Ureter (tissue), 1 donor: ENCODE results near the gene KCNAB1. TPM values are rescaled to one million over a fixed set of nuclear protein-coding genes. Genes with fewer than 3 reads are reported as not detected.
"Not testable (repeated sequence)": the region's sequence is repeated elsewhere in the genome, so short reads cannot be mapped to it uniquely, and the experiment has no call there.

ENCODE experiments used
- DNase-seq: peaks from one replicate; pipeline ENCODE4 v3.0.0-alpha.2; 2020; ENCODE audit warnings: low spot score
- total RNA-seq: library from RNA; stranded (reverse); gene quantifications from one replicate; pipeline ENCODE4 v1.2.4, GENCODE V29; 2023
- donor health status: DM: yes; HTN: yes; CAD: no.

KCNAB1 gene
- total RNA-seq, 1 donor from 2014 or later, result 9.1 TPM

- DNase-seq, result not testable (repeated sequence)
Measured at GRCh38 chr3:156137397-156137796, 17.0 kb downstream of the KCNAB1 start.

GRCh38 chr3:156140001-156140595 lies 19.7 kb downstream of the KCNAB1 start:
- no peak for DNase-seq

- DNase-seq, result no peak
Measured at GRCh38 chr3:156142702-156143101, 22.3 kb downstream of the KCNAB1 start.

GRCh38 chr3:156143136-156143535 lies 22.8 kb downstream of the KCNAB1 start:
- DNase-seq, result no peak

GRCh38 chr3:156144060-156144459 lies 23.7 kb downstream of the KCNAB1 start:
- DNase-seq, result no peak

DNA sequence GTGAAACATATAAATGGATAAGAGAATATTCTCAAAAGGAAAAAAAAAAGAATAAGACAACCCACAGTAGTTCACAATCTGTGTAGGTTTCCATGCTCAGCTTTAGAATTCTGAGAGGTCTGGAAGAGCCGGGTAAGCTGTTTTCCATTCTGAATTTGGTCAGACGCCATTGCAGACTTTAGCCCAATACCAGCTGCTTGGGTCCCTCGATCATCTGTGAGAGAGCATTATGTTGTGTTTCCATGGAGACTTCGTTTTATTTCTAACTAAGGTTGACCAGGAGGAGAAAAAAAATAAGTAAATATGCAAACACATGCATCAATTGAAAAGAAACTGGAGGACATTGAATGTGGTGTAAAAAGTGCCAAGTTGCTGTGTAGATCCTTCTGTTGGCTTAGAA lies 25.5 kb downstream of the KCNAB1 start:
- DNase-seq, result no peak

DNA sequence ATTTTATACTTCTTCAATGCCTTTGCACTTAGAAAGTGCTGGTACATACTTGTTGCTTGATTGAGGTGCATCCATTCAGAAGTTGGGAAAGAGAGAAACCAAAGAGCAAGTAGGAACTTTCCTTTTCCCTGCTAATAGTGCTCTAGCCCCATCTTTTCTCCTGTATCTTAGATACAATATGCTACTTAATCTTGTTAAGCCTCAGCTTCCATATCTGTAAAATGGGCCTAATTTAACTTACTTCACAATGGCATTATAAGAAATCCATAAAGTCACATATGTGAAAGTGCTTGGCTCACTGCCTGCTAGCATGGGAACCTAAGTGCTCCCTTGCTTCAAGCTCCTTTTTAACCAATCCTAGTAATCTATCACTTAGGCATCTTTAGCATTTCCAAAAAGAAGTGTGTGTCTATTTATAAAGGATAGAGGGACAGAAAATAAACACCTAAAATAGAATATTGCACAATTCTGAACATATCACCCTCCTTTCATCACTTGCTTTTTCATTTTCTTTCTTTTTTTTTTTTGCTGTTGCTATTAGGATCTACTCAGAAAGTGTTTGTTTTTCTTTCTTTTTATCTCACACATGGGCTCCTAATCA lies 28.1 kb downstream of the KCNAB1 start:
- no peak for DNase-seq

DNA sequence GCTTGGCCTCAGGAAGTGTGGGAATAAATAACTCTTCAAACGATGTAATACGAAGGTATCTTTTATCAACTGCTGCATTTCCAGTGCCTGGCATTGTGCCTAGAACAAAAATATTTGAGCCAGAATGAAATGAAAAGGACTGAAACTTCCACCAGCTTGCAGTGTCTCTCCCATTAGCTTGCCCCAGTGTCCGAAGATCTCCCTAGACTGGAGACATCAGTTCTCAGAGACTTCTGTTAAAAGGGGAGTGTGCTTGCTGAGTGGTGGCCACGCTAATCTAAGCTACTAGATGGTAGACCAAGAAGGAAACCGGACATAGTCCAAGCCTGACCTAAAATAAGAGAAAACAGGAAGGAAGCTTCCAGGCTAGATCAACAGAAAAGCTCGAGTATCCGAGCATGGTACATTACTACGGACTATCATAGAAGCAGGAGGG lies 28.6 kb downstream of the KCNAB1 start:
- DNase-seq, result peak; percentile 51

- no peak for DNase-seq
Measured at GRCh38 chr3:156149876-156150275, 29.5 kb downstream of the KCNAB1 start.

DNA sequence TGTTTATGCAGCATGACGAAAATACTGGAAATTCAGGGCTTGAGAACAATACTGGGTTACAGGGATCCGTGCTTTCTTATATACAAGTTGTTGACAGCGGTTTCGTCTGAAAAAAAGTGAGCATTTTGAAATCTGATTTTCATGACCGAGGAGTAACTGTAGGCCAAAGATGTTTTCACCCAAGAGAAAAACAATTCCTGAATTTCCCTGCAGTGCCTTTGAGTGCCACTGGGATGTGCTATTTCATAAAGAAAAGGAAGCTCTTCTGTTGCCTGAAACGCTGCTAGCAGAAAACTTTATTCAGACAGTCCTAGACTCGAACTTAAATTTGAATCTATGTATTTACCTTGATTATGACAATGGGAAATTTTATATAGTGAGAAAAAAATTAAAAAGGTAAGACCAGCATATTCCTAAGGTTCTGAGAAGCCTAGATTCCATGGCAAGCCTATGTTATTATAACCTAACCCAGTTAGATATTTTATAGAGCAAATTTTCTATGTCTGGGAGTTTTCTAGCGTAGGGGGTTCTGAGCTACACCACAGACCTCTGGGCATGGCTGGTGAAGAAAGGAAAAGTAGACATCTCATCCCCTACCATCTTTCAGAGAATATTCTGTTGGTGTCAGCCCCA lies 30.2 kb downstream of the KCNAB1 start:
- DNase-seq, result peak; percentile 56

GRCh38 chr3:156151824-156152428 lies 31.5 kb downstream of the KCNAB1 start:
- DNase-seq, result peak; percentile 69

- DNase-seq, result no peak
Measured at GRCh38 chr3:156158656-156159295, 38.4 kb downstream of the KCNAB1 start.

DNA sequence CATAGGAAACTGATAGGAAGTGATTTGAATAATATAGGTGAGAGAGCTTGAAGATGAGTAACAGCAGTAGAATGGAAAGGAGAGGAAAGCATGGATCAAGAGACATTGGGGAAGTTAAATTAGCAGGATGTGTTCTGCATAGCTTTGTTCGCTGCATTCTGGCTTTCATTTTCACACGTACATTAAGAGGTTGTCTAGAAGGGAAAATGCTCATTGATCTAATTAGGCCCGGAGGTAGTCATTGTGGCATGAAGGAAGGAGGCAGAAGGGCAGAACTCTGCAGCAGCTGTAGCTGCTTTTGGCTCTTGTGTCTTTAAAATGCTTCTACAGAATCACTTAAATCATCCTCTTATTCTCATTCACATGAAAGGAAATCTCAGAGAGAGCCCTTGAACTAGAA lies 40.3 kb downstream of the KCNAB1 start:
- no peak for DNase-seq

DNA sequence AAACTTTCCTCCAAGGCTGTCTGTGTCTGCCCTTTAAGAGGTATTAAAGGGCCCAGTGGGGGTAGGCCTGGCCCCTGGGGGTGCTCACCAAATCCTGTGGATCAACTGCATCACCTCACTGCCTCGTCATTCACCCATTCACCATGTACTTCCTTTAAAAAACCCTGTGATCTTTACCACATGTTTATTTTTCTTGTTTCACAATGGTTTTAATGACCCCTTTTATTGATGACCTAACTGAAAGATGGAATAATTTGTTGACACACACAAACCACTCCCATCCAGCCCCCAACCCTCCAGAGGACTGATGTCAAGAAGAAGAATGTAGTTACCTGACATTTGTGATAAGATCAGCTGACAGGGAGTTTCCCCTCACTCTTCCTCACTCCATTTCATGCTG lies 40.8 kb downstream of the KCNAB1 start:
- no peak for DNase-seq

DNA sequence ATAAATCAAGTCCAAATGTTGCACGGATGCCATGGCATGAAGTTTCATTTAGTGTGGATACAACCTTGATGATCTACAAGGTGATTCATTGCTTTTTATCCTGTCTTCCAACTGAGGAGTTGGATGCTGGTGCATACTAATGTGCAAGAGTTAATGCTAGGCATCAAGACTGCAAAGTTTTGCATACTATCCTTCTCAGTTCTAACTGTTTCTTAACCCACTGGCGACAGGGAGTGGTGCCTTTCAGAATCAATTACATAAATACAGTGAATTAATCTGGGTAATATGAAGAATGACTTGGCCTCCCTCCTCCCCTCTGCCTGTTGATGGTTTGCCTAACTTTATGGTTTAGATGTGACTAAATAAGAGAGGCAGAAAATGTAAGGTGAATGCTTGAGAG lies 43.5 kb downstream of the KCNAB1 start:
- no peak for DNase-seq

GRCh38 chr3:156166808-156167207 lies 46.4 kb downstream of the KCNAB1 start:
- no peak for DNase-seq

GRCh38 chr3:156170571-156170970 lies 50.2 kb downstream of the KCNAB1 start:
- no peak for DNase-seq

DNA sequence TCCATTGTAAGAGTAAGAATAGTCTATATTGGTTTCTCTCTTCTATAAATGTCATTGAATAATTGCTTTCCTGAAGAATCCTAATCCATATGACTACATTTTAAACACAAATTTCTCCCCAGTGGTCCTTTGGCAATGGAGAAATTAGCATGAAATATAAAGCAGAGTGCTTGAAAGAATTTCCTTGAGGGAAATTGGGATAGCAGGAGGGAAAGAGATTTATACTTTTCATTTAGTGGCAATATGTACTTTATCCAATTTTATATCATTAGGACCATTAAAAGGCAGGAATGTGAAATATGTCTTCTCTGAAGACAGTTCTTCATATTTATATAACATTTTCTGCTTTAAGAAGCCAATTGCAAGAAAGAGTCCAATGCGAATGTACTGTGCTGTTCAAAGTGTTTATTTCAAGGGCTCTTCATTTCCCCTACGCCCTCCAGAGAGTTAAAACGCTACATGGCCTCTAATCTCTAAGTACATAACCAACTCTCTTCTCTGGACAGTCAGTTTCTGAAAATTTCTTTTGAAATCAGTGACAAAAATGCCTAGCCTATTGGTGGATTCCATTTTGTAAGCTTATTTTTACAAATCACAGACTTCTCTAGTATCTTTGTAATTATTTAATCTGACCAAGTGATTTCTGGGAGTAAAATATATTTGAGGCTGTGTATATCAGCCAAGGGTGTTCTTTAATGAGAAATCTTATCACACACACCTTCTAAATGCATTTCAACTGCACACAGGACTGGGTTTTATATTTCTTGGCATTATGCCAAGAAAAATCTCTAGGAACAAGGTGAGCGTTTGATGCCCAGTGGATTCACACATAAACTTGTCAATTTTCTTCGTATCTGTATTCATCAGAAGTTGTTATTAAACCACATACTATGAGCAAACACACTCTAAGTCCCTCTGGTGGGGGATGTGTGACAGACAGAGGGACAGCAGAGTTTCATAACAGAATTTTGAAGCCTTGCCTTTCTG lies 51.2 kb downstream of the KCNAB1 start:
- no peak for DNase-seq

- DNase-seq, result no peak
Measured at GRCh38 chr3:156172536-156172935, 52.2 kb downstream of the KCNAB1 start.

- no peak for DNase-seq
Measured at GRCh38 chr3:156174229-156174847, 54.0 kb downstream of the KCNAB1 start.

- no peak for DNase-seq
Measured at GRCh38 chr3:156175570-156175969, 55.2 kb downstream of the KCNAB1 start.
